ENCODE measurements around the gene PDE9A.

The PDE9A gene

DNA sequence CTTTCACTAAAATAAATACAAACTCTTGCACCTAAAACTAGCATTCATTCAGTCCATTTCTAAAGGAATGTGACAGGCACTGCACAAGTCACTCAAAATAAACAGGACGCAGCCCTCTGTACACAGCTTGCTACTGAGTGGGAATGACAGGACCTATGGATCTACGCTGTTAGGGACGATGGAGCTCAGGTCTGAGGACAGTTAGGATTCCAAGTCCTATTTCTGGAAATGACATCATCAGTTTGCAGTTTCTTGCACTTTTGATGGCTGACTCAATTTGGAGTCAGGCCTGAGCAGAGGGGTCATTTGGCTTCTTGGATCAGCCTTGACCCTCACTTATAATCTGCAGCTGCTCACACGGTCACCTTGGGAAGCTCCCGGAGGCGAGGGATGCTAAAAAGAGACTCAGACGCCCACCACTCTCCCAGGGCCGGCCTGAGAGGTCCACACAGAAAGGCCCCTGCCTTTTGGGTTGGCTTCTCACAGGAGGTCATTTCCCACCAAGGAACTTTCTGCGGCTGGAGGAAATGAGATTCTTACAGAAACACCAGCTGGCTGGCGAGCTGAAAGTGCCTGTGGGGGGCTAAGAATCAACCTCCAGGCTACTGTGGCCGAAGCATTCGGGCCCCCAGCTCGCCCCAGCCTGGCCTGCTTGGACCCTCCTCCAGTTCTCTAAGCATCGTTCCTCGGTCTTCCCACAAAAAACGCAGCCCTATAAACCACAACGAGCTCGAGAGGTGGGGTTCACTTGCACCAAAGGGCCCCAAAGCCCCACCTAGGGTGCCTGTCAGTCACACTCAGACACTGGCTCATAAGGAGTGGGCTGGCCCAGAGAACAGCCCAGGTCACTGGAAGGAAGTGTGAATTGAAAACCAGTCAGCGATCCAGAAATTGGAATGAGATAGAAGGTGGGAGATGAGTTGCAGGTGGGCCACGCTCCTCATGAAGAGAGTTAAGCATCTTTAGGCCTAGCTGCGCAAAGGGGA lies 8.9 kb upstream of the PDE9A start:
- no peak for DNase-seq

DNA sequence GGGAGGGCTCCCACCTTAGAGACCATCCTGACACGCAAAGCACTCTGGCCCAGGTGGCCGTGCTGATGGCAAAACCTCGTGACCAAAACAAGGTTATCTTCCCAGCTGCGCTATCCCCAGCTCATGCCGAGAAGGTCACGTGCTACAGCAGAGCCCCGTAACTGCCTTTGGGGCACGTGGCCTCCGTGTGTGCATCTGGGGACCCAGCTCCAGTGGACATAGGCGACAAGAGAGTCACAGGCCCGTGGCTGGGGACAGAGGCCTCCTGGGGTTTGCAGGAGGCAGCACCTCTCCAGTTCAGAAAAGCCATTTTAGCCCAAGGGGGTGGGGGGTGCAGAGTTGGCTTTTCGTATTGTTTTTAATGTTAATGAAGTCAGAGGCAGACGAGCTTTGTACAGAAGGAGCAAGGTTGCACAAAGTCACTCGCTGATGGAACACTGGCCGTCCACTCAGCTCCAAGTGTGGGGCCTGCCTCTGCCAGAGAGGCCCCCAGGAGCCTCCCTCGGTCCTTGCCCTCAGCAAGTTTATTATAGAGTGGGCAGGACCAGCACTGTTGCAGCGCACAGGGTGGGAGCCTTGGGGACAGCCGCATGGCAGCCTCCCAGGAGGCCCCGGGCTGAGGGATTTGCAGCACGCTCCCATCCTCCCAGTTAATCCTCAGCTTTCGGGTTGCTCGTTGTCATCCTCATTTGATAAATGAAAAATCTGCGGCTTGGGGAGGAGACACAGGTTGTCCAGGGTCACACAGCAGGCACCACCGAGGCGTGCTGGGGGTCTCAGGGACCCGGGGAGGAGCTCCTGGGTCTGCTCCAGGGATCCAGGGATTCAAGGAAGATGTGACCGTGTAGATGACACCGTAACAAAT lies 8.0 kb upstream of the PDE9A start:
- no peak for DNase-seq

DNA sequence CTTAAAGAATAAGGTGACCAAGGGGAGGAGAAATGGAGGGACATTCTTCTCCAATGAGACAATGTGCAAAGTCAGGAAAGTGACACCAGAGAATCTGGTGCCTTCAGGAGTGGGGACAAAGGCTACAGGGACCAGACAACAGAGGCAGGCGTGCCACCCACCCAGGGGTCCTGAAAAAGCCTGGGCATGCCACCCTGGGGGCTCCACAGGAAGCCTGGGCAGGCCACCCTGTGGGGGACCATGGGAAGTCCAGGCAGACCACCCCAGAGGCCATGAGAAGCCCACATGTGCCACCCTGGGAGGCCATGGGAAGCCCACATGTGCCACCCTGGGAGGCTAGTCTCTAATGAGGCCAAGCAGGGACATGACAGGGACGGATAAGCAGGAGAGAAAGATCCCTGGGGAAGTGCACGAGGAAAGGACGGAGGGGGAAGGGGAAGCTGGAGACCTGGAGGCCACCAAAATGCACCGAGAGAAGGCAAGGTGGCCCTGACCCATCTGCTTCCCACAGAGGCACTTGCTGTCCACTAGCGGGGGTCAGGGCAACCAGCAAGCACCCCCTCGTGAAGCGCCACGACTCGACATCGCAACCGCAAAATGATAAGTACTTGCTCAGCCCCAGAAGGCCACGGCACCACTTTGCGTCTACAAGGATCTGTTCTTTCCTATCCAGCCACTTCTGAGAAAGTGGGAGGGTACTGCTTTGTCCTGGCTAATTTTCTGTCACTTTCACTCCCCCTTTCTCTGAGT lies 7.2 kb upstream of the PDE9A start:
- no peak for DNase-seq

DNA sequence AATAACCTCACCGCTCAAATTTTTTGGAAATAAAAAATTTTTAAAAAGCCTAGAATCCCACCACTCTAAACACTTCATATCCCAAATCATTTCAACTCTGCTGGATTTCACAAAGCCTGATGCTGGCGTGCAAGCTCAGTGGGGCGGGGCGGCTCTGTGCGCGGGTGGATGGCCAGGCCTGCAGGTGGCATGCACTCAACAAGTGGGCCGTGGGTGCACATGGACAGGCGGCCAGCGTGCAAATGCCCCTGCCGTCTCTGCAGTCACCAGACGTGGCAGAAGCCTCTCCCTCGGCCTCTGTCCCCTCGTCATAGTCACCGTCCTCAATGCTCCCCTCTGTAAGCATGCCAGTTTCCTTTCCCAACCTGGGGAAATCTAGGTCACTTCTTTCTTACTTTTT lies 6.6 kb upstream of the PDE9A start:
- DNase-seq, result no peak

DNA sequence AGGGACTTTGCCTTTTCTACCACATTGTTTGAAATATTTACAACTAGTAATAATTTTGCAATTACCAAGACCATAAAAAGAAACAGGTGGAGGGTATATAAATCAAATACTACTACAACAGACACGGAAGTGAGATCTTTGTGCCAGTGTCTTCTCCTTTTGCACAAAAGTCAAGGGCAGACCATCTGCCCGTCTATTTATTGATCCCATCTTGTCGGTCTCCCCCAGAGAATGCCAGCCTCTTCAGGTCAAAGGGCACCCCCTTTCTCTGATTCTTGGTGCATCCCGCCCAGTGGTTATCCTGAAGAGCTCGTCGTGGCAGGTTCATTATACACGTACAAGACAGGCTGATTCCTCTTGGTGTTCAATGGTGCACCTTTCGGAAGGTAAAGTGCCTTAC lies 4.8 kb upstream of the PDE9A start:
- no peak for DNase-seq

DNA sequence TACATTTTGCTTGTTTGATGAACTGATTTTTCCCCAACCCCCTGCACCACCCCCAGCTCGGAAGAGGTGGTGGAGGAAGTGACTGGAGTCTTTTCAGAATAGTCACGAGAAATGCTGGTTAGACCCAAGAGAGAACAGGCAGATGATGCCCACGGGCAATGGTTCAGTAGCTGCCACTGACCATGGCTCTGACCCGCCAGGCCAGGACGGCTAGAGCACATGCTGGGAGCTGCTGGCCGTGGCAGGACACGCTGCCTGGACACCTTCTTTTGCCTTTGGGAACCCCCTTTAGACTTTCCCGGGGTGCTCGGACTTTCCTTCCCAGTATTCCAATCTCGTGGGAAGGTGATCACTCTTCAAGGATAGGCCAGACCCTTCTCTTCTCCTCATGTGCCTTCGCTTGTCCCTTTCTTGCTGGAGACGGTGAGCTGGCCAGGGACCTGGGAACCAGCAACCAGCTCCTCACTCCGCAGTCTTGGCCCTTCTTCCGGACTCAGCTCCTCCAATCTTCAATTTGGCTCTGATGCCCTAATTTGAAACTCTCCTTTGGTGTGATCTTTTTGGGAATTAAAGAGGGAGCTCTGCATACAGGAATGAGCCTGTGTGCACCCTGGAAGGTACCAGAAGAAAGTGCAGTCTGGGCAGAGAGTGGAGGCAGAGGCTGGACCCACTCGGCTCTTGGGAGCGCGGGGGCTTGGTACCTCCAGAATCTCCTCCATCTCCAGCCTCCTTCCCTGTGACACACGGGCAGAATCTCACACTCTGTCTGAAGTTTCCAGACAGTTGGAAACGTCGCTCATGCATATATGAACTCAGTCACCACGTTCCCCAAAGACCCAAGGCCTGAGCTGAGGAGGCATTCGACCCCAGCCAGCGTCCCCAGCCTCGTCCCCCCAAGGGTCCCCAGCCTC lies 4.0 kb upstream of the PDE9A start:
- DNase-seq, result no peak

DNA sequence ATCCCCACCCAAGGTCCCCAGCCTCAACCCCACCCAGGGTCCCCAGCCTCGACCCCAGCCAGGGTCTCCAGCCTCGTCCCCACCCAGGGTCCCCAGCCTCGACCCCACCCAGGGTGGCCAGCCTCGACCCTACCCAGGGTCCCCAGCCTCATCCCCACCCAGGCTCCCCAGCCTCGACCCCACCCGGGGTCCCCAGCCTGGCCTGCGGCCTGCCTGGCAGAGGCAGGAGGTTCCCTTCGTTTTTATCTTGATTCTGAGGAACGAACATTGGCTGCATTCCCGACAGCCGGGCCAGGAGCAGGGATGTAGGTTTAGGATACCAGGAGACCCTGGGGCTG lies 3.4 kb upstream of the PDE9A start:
- no peak for DNase-seq

DNA sequence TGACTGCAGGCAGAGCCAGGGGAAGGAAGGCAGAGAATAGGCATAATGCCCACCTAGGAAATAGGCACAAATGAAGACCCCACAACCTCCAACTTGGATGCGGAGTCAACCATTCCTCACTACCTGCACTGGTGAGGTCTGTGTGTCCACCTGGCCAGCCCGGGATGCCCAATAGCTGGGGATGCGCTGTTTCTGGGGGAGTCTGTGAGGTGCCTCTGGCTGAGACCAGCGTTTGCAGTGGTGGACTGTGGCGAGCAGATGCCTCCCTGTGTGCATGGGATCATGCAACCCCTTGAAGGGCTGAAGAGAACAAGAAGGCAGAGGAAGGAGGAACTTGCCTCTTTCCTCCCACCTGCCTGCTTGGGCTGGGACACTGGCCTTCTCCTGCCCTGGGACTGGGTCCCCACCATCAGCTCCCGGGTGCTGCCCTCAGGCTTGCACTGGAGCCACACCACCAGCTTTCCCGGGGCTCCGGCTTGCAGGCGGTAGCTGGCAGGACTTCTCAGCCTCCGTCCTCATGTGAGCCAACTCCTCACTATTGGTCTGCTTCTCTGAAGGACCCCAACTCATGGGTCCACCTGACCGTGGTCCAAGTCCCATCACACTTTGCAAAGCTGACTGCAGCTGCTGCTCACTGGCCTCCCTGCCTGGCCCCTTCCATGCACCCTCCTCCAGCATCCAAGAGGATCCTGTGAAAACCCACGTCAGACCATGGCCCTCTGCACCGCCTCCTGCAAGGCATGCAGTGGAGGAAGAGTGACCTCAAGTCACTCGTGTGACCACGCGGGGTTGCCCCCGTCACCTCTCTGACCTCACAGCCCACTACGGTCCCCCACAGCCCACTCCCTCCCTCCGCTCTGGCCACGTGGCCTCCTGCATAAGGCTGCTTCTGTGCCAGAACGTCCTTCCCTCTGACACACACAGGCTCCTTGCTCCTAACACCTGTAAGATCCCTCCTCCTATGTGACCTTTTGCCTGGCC lies 2.7 kb upstream of the PDE9A start:
- DNase-seq, result no peak

DNA sequence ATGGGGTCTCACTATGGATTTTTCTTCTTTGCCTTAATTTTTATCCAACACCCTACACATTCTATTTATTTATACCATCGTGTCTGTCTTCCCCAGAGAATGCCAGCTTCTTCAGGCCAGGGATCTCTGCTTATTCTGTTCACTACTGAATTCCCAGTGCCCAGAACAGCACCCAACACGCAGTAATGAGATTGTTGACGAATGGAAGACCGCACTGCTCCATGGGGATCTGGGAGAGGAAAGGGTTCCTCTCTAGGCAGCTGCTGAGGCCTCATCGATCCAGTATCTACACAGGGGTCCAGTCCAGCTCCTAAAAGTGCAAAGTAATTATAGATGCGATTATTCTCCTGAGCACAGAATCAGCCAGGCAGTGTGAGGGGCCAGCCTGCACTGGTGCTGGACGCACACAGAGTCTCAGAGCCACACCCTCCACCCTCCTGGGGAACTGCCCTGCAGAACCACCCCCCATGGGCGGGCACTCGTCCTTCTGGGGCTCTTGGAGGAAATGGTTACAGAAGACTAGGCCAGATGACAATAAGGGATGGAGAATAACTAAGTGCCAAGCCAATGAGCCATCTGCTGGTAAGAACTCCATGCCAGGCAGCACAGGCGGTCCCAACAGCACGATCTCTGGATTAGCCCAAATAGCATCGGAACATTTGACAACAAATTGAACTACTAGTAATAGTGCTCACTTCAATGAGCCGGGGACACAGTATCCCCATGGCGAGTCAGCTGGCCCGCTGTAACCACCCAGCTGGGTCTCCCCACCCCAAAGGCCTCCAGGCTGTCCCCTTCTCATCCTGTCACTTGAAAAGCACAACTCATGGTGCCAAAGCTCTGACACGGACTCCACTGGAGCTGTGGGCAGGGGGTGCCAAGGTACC lies 1.7 kb upstream of the PDE9A start:
- DNase-seq, result no peak

DNA sequence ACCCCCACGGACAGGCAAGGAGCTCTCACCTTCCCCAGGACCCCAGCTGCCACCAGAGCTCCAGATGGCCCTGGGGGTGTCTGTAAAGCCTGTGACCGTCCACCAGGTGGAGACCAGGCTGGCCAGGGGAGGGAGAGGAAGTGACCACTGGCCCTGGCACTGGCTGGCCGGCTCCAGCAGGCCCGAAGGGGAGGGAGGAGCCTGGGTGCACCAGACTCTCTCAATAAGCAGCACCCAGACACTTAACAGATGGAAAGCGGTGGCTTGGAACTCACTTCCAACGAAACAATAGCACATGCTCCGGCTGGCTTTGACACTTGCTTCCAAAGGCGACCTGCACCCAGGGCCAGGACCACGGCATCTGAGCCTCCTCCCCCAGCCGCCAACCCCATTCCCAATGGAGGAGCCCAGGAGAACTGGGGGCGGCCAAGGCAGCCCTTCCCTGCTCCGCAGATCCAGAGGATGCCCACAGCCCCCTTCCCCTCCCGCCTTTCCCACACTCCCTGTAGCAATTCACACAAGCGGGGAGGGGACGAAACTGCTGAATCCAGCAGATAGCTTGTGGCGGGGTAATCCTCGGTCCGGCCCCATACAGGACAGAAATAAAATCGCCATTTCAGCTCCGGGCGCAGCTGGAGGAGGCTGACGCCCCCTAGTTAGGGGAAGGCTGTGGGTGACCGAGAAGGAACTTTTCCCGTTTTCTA lies 742 bp upstream of the PDE9A start:
- DNase-seq, result no peak

DNA sequence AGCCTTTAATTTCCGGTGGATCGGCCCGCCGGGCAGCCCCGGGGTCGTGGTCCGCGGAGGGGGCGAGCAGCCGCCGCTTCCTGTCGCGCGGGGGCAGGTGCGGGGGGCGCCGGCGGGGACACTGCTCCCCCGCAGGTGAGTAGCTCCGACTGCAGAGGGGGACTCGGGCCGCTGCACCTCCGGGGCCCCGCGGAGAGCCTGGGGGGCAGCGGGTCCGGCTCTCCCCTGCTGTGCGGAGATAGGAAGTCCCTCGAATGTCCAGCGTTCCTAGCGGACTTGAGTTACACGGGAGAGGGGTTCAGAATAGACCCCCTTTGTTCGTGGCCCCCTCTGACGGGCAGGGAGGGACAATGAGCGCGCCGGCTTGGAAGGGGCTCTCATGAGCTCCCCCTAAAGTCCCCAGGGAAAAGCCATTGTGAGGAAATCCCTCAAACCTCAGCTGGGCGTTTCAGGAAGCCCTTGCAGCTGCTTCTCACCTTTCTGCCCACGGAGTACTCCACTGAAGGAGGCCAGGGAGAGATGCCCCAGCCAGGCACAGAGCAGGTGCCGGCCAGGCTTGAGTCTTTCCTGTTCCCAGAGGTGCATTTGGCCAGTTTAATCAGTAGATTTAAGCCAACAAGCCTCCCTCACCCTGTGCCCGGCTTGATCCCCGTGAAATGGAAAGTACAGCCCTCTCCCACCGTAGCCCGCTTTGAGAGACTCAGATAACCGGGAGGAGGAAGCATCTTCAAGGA lies 925 bp downstream of the PDE9A start:
- DNase-seq, result no peak

DNA sequence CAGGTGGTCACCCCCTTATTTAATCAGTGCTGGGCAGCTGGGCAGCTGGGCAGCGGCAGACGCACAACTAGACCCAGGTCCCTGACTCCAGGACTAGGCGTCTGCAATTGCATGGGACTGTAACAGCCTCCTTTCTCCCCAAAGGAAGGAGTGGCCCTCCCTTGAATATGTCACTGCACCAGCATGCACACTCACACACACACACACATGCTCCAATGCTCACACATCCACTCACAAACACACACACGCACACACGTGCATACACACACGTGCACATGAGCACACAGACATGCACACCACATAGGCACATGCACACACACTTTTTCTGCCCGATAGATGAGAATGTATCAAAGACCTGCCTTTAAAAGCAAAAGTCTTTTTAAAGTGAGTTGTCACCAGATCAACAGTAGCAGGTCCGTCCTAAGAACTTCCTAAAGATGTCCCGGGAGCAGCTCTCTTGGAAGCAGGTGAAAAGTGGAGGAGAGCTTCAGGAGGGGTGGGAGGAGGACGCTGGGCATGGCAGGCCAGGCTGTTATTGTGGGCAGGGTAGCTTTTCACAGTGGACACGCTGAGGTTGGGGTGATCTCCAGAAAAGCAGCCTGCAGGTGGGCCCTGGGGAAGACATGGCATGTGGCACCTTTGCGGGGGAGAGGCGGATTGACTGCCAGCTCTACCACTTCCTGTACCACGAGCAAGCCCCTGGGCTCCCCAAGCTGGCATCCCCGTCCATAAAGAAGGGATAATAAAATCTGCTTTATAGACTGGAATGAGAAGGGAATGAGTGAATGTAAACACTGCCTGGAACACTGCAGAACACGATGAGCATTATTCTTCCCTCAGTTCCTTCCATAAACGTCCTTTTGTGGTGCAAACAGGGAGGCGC lies 1.7 kb downstream of the PDE9A start:
- no peak for DNase-seq

DNA sequence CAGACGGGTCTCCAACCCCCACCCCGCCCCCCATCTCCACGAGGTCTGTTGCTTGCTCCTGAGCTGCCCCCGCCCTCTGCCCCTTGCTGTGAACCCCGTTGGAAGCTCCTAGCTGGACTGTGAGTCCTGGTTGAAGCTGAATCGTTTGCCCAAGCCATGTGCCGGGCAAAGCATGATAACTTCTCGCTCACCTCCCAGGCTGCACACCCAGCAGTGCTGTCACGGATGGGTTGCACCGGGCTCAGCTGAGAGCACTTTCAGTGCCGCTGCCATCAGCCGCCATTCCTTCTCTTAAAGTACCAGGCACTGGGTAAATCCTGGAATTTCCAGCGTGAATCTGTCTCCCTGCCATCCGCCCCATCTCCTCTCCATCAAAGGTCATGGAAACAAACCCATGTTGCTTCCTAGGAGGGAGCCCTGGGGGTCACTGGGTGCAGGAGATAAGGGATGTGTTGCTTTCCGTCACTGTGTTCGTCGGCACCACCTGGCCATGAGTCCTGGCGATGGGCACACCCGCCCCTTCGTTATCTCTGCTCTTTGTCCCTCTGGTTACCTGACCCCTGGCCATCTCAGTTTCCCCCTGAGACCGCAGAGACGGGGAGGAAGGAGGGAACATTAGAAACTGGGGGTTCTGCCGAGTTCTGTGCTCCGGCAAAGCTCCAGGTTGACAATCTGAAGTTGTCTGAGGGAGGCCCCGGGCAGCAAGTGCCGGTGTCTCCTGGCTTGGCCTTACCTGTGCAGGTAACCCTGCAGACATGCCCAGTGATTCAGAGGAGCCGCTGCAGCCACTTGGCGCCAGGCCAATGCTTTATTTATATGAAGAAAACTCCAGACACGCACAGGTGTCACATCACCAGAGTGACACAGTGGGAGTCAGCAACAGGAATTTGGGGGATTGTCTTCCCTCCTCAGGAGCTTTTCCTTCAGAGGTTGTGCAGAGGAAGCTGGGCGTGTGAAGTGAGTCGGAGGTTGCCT lies 2.7 kb downstream of the PDE9A start:
- no peak for DNase-seq

DNA sequence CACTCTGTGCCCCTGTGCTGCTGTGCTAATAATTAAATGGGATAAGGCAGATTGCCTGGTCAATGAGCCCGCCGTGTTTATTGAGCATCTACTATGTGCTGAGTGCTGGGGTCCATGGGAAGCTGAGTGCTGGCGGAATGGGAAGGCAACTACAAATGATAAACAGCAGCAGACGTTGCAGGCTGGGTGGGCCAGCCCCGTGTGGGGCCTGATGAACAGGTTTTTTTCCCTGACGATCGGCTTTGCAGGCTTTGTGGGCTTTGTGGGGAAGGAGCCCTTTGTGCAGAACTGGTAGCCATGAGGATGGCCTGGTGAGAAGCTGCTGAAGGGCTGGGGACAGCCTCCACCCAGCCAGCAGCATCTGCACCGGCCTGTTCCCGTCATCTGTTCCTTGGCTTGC lies 3.5 kb downstream of the PDE9A start:
- DNase-seq, result no peak

DNA sequence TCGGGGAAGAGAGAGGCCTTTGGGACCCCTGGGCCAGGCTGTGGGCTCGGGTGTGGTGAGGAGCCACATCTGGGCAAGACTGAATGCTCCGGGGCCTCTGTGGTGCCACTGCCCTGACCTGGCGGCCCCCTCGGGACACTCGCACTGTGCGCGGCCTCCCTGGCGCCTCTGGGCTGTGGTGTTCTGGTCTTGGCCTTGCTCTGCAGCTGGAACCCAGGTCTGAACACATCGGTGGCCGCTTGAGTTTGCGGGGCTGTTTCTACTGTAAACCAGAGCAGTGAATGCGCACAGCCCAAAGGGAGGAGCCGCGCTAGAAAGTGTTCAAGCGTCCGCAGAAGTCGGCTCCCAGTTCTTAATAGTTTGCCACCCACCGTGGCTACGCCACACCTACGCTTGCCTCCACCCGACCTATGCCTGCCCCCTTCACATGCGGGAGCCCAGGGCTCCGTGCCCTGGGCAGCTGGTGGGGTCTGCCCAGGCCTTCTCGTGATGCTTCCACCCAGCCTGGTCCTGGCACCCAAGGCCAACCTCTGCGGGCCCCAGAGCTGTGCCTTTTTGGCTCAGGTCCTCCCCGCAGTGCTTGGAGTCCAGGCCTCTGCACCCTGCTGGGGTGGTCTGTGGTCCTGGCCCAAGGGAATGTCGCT lies 4.4 kb downstream of the PDE9A start:
- DNase-seq, result no peak
